Ishikawa (cell line): ENCODE measurements around the gene TRIM56.

Experiments used
- CEBPB ChIP-seq: IDR thresholded peaks from 2 replicates; pipeline ENCODE4 v1.6.1; 2012
- CREB1 ChIP-seq: IDR thresholded peaks from 2 replicates; pipeline ENCODE4 v1.6.1; 2012; ENCODE audit warnings: low read depth
- EP300 ChIP-seq: IDR thresholded peaks from 2 replicates; pipeline ENCODE4 v1.6.1; 2012; ENCODE audit warnings: borderline replicate concordance
- FOXM1 ChIP-seq: IDR thresholded peaks from 2 replicates; pipeline ENCODE4 v1.6.1; 2012; ENCODE audit warnings: low read depth, borderline replicate concordance
- MAX ChIP-seq: IDR thresholded peaks from 2 replicates; pipeline ENCODE4 v1.6.1; 2012
- NFIC ChIP-seq: IDR thresholded peaks from 2 replicates; pipeline ENCODE4 v1.6.1; 2012
- RAD21 ChIP-seq: IDR thresholded peaks from 2 replicates; pipeline ENCODE4 v1.6.1; 2012; ENCODE audit warnings: low read depth
- REST ChIP-seq: IDR thresholded peaks from 2 replicates; pipeline ENCODE4 v1.6.1; 2012; ENCODE audit warnings: low read depth, mild to moderate bottlenecking
- TAF1 ChIP-seq: IDR thresholded peaks from 2 replicates; pipeline ENCODE4 v1.6.1; 2012; ENCODE audit warnings: low read depth, mild to moderate bottlenecking
- TCF12 ChIP-seq: IDR thresholded peaks from 2 replicates; pipeline ENCODE4 v1.6.1; 2012; ENCODE audit warnings: low read depth
- TEAD4 ChIP-seq: IDR thresholded peaks from 2 replicates; pipeline ENCODE4 v1.6.1; 2012
- USF1 ChIP-seq: IDR thresholded peaks from 2 replicates; pipeline ENCODE4 v1.6.1; 2012
- YY1 ChIP-seq: IDR thresholded peaks from 2 replicates; pipeline ENCODE4 v1.6.1; 2012; ENCODE audit warnings: low read depth
- ZBTB7A ChIP-seq: IDR thresholded peaks from 2 replicates; pipeline ENCODE4 v1.6.1; 2012; ENCODE audit warnings: low read depth

DNA sequence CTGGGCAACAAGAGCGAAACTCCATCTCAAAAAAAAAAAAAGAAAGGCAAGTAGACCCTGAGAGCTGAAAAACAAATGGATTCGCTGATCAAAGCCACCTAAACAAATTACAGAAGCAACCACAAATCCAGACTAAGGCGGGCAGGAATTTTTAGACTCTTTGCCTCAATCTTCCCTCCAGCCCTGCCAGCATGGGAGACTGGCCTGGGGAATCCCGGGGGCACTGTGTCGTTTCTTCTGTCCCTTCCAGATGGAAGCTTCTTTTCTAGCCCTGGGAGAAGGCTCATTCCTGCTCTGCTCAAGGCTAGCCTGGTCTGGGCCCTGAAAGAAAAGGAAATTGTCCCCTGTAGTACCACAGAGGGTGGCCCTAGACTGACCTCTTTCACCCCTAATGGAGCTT is 26.0 kb downstream of the TRIM56 start:
- TF ChIP-seq EP300 (no peak), RAD21 (no peak), CEBPB (no peak), NFIC (no peak), MAX (no peak), USF1 (no peak), CREB1 (no peak), TAF1 (no peak), REST (no peak), YY1 (no peak), TEAD4 (no peak), FOXM1 (no peak), TCF12 (no peak), ZBTB7A (no peak)
